DOHH2 (cell line): Measurements from ENCODE around the gene NXT1.

Experiments used
- H3F3A ChIP-seq: fragments of 200-600 bp; sonication (generic), shearing (Covaris generic); 2 replicates; pipeline ENCODE4 v1.6.0; 2016; ENCODE audit warnings: antibody characterized with exemption, mild to moderate bottlenecking; ENCODE audit not compliant: control insufficient read depth, insufficient read depth
- H3K27ac ChIP-seq: fragments of 200-600 bp; sonication (generic); 2 replicates; pipeline ENCODE4 v1.5.1; 2014; ENCODE audit warnings: low read depth, mild to moderate bottlenecking, low read length, moderate library complexity
- H3K27me3 ChIP-seq: fragments of 200-600 bp; sonication (generic); 2 replicates; pipeline ENCODE4 v1.6.1; 2014; ENCODE audit warnings: mild to moderate bottlenecking, low read length, mixed read lengths; ENCODE audit not compliant: control insufficient read depth
- H3K36me3 ChIP-seq: fragments of 200-600 bp; sonication (generic); 2 replicates; pipeline ENCODE4 v1.6.1; 2014; ENCODE audit warnings: mild to moderate bottlenecking, low read length, moderate library complexity, mixed read lengths; ENCODE audit not compliant: control insufficient read depth
- H3K4me1 ChIP-seq: fragments of 200-600 bp; sonication (generic); 2 replicates; pipeline ENCODE4 v1.6.1; 2014; ENCODE audit warnings: mild to moderate bottlenecking, low read length, mixed read lengths; ENCODE audit not compliant: control insufficient read depth
- H3K4me2 ChIP-seq: fragments of 200-600 bp; sonication (generic); 2 replicates; pipeline ENCODE4 v1.6.0; 2014; ENCODE audit warnings: mild to moderate bottlenecking, low read length, moderate library complexity
- H3K4me3 ChIP-seq: fragments of 200-600 bp; sonication (generic); 2 replicates; pipeline ENCODE4 v1.5.1; 2014; ENCODE audit warnings: mild to moderate bottlenecking, low read length, mixed read lengths
- H3K79me2 ChIP-seq: fragments of 200-600 bp; sonication (generic); 2 replicates; pipeline ENCODE4 v1.6.1; 2014; ENCODE audit warnings: mild to moderate bottlenecking, low read length, mixed read lengths; ENCODE audit not compliant: control insufficient read depth
- H3K9me2 ChIP-seq: fragments of 200-600 bp; sonication (generic); replicated peaks from 2 replicates; pipeline ENCODE4 v1.6.1; 2014; ENCODE audit warnings: mild to moderate bottlenecking, low read length, mixed read lengths; ENCODE audit not compliant: control insufficient read depth
- H3K9me3 ChIP-seq: fragments of 200-600 bp; sonication (generic); 2 replicates; pipeline ENCODE4 v1.6.1; 2014; ENCODE audit warnings: antibody characterized with exemption, low read length, mixed read lengths; ENCODE audit not compliant: control insufficient read depth, insufficient read depth
- H4K20me1 ChIP-seq: fragments of 200-600 bp; sonication (generic); 2 replicates; pipeline ENCODE4 v1.6.0; 2014; ENCODE audit warnings: low read depth, mild to moderate bottlenecking, antibody characterized with exemption, low read length, moderate library complexity; ENCODE audit not compliant: control insufficient read depth, insufficient read depth
- EZH2phosphoT487 ChIP-seq: fragments of 200-600 bp; sonication (generic); IDR thresholded peaks from 2 replicates; pipeline ENCODE4 v1.6.1; 2017; ENCODE audit warnings: borderline replicate concordance, mild to moderate bottlenecking, antibody characterized with exemption, low read length, moderate library complexity, mixed read lengths
- TF ChIP-seq, protein P1 (sequence below): fragments of 200-600 bp; sonication (generic); IDR thresholded peaks from one replicate; pipeline ENCODE4 v1.5.1; 2014; ENCODE audit warnings: antibody characterized with exemption, mild to moderate bottlenecking, low read depth, low read length; ENCODE audit not compliant: poor library complexity, severe bottlenecking

Gene NXT1

DNA sequence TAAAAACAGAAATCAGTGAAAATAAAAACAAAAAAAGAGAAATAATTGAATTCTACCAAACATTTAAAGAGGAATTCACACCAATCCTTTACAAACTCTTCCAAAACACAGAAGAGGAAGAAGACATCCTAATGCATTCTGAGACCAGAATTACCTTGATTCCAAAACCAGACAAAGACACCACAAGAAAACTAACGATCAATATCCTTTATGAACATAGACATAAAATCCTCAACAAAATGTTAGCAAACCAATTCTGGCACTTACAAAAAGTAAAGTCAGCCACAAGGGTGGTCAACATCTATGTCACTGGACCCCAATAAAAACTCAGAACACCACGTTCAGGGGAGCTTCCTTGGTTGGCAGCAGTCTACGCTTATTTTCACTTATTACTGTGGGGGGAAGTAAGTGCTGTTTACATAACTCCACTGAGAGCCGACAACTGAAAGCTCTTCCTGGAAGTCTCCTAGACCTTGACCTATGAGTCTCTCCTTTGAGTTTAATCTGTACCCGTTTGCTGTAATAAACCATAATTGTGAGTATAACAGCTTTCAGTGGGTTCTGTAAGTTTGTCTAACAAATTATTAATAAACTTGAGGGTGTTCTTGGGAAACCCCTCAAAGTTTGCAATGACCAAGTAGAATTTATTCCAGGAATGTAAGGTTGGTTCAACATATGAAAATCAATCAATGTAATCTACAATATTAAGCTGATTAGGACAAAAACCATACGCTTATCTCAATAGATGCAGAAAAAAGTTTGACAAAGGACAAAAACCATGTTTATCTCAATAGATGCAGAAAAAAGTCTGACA is 35.9 kb downstream of the NXT1 start:
- Histone ChIP-seq H4K20me1 (no peaks in the 10 kb centered on the region), H3K79me2 (no peaks in the 10 kb centered on the region), H3K27ac (no peak overlapping the region), H3F3A (no peaks in the 10 kb centered on the region), H3K9me2 (no peaks in the 10 kb centered on the region), H3K36me3 (peaks cover 51% of the 10 kb centered on the region), H3K27me3 (no peaks in the 10 kb centered on the region), H3K4me2 (no peak overlapping the region), H3K4me1 (peaks cover 13% of the 10 kb centered on the region), H3K4me3 (no peak overlapping the region), H3K9me3 (no peaks in the 10 kb centered on the region)
- TF ChIP-seq, protein P1, sequence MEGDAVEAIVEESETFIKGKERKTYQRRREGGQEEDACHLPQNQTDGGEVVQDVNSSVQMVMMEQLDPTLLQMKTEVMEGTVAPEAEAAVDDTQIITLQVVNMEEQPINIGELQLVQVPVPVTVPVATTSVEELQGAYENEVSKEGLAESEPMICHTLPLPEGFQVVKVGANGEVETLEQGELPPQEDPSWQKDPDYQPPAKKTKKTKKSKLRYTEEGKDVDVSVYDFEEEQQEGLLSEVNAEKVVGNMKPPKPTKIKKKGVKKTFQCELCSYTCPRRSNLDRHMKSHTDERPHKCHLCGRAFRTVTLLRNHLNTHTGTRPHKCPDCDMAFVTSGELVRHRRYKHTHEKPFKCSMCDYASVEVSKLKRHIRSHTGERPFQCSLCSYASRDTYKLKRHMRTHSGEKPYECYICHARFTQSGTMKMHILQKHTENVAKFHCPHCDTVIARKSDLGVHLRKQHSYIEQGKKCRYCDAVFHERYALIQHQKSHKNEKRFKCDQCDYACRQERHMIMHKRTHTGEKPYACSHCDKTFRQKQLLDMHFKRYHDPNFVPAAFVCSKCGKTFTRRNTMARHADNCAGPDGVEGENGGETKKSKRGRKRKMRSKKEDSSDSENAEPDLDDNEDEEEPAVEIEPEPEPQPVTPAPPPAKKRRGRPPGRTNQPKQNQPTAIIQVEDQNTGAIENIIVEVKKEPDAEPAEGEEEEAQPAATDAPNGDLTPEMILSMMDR = no peak
- no peak for TF ChIP-seq EZH2phosphoT487

DNA sequence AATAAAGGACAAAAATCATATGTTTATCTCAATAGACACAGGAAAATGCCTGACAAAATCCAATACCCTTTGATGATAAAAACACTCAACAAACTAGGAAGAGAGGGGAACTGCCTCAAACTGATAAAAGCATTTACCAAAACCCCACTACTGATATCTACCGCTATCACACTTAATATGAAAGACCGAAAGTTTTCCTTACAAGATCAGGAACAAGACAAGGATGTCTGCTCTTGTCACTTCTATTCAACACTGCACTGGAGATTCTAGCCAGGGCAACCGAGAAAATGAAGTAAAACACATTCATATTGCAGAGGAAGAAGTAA is 36.5 kb downstream of the NXT1 start:
- Histone ChIP-seq H3K4me1 (peaks cover 19% of the 10 kb centered on the region), H3K4me3 (no peak overlapping the region), H3K9me3 (no peaks in the 10 kb centered on the region), H3K27me3 (no peaks in the 10 kb centered on the region), H3K36me3 (peaks cover 53% of the 10 kb centered on the region), H4K20me1 (no peaks in the 10 kb centered on the region), H3K9me2 (no peaks in the 10 kb centered on the region), H3F3A (no peaks in the 10 kb centered on the region), H3K4me2 (no peak overlapping the region), H3K79me2 (no peaks in the 10 kb centered on the region), H3K27ac (no peak overlapping the region)
- TF ChIP-seq EZH2phosphoT487 = no peak
- TF ChIP-seq, protein P1 = no peak

DNA sequence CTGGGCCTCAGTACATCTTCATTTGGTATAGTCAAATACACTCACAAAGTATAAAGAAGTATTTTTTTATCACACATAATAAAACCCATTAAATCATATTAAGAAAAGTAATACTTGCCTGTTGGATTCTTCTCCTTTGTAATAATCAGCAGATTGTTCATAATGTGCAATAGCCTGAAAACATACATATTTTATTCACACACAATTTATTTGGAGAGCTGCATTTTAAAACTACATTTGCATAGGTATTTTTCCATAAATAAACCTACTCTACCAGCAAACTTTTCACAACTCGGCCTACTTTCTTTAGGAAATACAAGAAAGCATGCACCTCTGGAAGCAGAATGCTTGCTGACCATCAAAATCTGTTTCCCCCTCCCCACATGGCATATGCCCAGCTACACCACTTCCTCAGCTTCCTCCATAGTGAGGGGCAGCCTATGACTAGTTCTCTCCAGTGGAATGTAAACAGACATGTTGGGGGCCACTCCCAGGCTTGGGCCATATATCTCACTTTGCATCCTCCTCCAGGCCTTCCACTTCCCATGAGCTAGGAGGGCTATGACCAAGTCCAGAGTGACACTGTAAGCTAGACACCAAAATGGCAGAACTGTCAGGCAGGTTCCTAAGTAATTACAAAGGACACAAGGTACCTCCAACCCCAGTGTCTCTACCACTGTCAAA is 39.6 kb downstream of the NXT1 start:
- no peaks in the 10 kb centered on the region for H3K79me2 ChIP-seq

More for the DNA sequence above, 39.6 kb downstream of the NXT1 start:
- no peaks in the 10 kb centered on the region for H4K20me1 ChIP-seq
- H3F3A ChIP-seq = no peaks in the 10 kb centered on the region
- H3K4me1 ChIP-seq = peaks cover 33% of the 10 kb centered on the region
- no peak overlapping the region for H3K4me3 ChIP-seq
- H3K27me3 ChIP-seq = no peaks in the 10 kb centered on the region
- no peaks in the 10 kb centered on the region for H3K9me3 ChIP-seq
- no peak overlapping the region for H3K4me2 ChIP-seq
- no peak overlapping the region for H3K27ac ChIP-seq
- H3K36me3 ChIP-seq = peaks cover 61% of the 10 kb centered on the region
- no peaks in the 10 kb centered on the region for H3K9me2 ChIP-seq
- TF ChIP-seq, protein P1 = no peak
- TF ChIP-seq EZH2phosphoT487 = no peak
